ENCODE results near the gene OR4C11. TPM values are rescaled to one million over a fixed set of nuclear protein-coding genes. Genes with fewer than 3 reads are reported as not detected.

Gene OR4C11
- total and polyA plus RNA-seq, 2 of the 4 experiments (the other 2 are of a cell fraction), result not detected

GRCh38 chr11:55652560-55652959 is 45.1 kb upstream of the OR4C11 start:
- no peak overlapping the region for H4K5ac ChIP-seq (ENCODE audit: low read depth, low read length)
- H3K27me3 ChIP-seq (ENCODE audit: control insufficient read depth, insufficient read depth, low read length), result no peaks in the 10 kb centered on the region
- no peak overlapping the region for H3K4me3 ChIP-seq (ENCODE audit: insufficient read depth, low read depth, low read length)
- no peak overlapping the region for H2BK20ac ChIP-seq (ENCODE audit: low read depth, low read length)
- DNase-seq (no peak), ATAC-seq (ENCODE audit: low read depth) (no peak)
- no peak overlapping the region for H3K18ac ChIP-seq (ENCODE audit: low read depth, low read length)
- in situ Hi-C loops (cut with MboI; ENCODE audit: low sequenced_read_pairs), result no loop called here
- no peak for TF ChIP-seq SMC3 (IDR thresholded peaks at IDR 0.05; ENCODE audit: low read depth, low read length)
- TF ChIP-seq RFX5 (IDR thresholded peaks at IDR 0.05; ENCODE audit: low read depth, low read length), result no peak
- no peak for TF ChIP-seq NFE2L2 (IDR thresholded peaks at IDR 0.05; ENCODE audit: low read depth, low read length)
- TF ChIP-seq ELK1 (IDR thresholded peaks at IDR 0.05; ENCODE audit: borderline replicate concordance, low read depth, low read length), result no peak
- TF ChIP-seq CEBPB (IDR thresholded peaks at IDR 0.05; ENCODE audit: low read depth, low read length), result no peak
- TF ChIP-seq MAFK (IDR thresholded peaks at IDR 0.05; ENCODE audit: low read depth, low read length), result no peak
- no peak for TF ChIP-seq MXI1 (IDR thresholded peaks at IDR 0.05; ENCODE audit: borderline replicate concordance, low read depth, low read length)
- TF ChIP-seq USF2 (IDR thresholded peaks at IDR 0.05; ENCODE audit: low read depth, low read length), result no peak
- no peak for TF ChIP-seq MAZ (IDR thresholded peaks at IDR 0.05; ENCODE audit: borderline replicate concordance, low read depth, low read length)
- no peak for TF ChIP-seq CTCF (conservative IDR thresholded peaks at IDR 0.05; ENCODE audit: low read depth, low read length)
- TF ChIP-seq RCOR1 (IDR thresholded peaks at IDR 0.05; ENCODE audit: insufficient replicate concordance, low read length), result no peak
- TF ChIP-seq CHD1 (IDR thresholded peaks at IDR 0.05; ENCODE audit: low read depth, low read length), result no peak
- TF ChIP-seq BHLHE40 (IDR thresholded peaks at IDR 0.05; ENCODE audit: low read depth, low read length), result no peak
- no peak for TF ChIP-seq FOS (IDR thresholded peaks at IDR 0.05; ENCODE audit: low read depth, low read length)
- no peak for TF ChIP-seq RAD21 (IDR thresholded peaks at IDR 0.05; ENCODE audit: low read length)
- no peak for TF ChIP-seq POLR2A (IDR thresholded peaks at IDR 0.05; ENCODE audit: low read depth, low read length)
- no peaks in the 10 kb centered on the region for H3K4me1 ChIP-seq (ENCODE audit: control insufficient read depth, insufficient read depth, low read length)
- no peak overlapping the region for H3K4ac ChIP-seq (ENCODE audit: low read depth, low read length)
- intact Hi-C loops (cut with micrococcal nuclease), result no loop called here
- H2AFZ ChIP-seq (replicated peaks; ENCODE audit: low read length, poor library complexity), result no peak overlapping the region
- H2BK120ac ChIP-seq (ENCODE audit: low read depth, low read length), result no peak overlapping the region
- no peak overlapping the region for H4K91ac ChIP-seq (ENCODE audit: insufficient read depth, low read depth, low read length)
- dilution Hi-C loops (cut with HindIII; ENCODE audit: low sequenced_read_pairs, unreplicated experiment), result no loop called here
- ChIA-PET POLR2A (ENCODE audit: unreplicated experiment) (no interaction called here), CTCF (no interaction called here)
- H3K9me1 ChIP-seq (ENCODE audit: insufficient read depth, low read length), result no peaks in the 10 kb centered on the region
- no peak overlapping the region for H3K14ac ChIP-seq (replicated peaks; ENCODE audit: low read depth, low read length)
- no peak overlapping the region for H3K27ac ChIP-seq (ENCODE audit: insufficient read depth, low read length)
- no peak overlapping the region for H2AK5ac ChIP-seq (ENCODE audit: low read depth, low read length)
- H4K8ac ChIP-seq (ENCODE audit: low read depth in 2 of 2, low read length in 2 of 2), result no peak overlapping the region
- H3K4me2 ChIP-seq (ENCODE audit: low read depth, low read length), result no peak overlapping the region
- no peaks in the 10 kb centered on the region for H4K20me1 ChIP-seq (ENCODE audit: insufficient read depth, low read length)
- no peak overlapping the region for H3K9ac ChIP-seq (ENCODE audit: low read depth, low read length)
- no peak overlapping the region for H2BK15ac ChIP-seq (ENCODE audit: low read depth, low read length)
- no CpG with 5 or more reads among the region's 1 CpG for WGBS, 2 experiments (ENCODE audit: extremely low coverage in 2 of 2, insufficient read length in 1 of 2)
- no TSS peak for BruUV-seq (replicated peaks)
- no peak overlapping the region for H2AK9ac ChIP-seq (replicated peaks; ENCODE audit: low read depth, low read length, poor library complexity)
- no peaks in the 10 kb centered on the region for H3K36me3 ChIP-seq (ENCODE audit: control insufficient read depth, insufficient read depth, low read length)
- no peak overlapping the region for H3K56ac ChIP-seq (ENCODE audit: extremely low read depth, insufficient read depth, low read length)
- H2BK5ac ChIP-seq (ENCODE audit: low read depth, low read length, poor library complexity, severe bottlenecking), result no peak overlapping the region
- H3K23ac ChIP-seq (ENCODE audit: low read depth, low read length), result no peak overlapping the region
- no peaks in the 10 kb centered on the region for H3K79me1 ChIP-seq (ENCODE audit: low read depth in 1 of 2, low read length in 2 of 2)
- H3K9me3 ChIP-seq (ENCODE audit: control insufficient read depth, insufficient read depth, low read length), result peaks cover 4% of the 10 kb centered on the region
